BLaER1 (cell line): ENCODE results near the gene NUP35.
"Not testable (repeated sequence)": the region's sequence is repeated elsewhere in the genome, so short reads cannot be mapped to it uniquely, and the experiment has no call there.

Experiments
- H3K27ac ChIP-seq: shearing (Covaris generic); formaldehyde crosslinking; 2 replicates; pipeline ENCODE4 v1.8.1; 2022
- H3K27me3 ChIP-seq: shearing (Covaris generic); formaldehyde crosslinking; 2 replicates; pipeline ENCODE4 v1.8.1; 2022
- H3K36me3 ChIP-seq: shearing (Covaris generic); formaldehyde crosslinking; 2 replicates; pipeline ENCODE4 v1.8.1; 2022
- H3K4me1 ChIP-seq: shearing (Covaris generic); formaldehyde crosslinking; 2 replicates; pipeline ENCODE4 v1.8.1; 2022
- H3K4me2 ChIP-seq: shearing (Covaris generic); formaldehyde crosslinking; 2 replicates; pipeline ENCODE4 v1.8.1; 2022
- H3K4me3 ChIP-seq: shearing (Covaris generic); formaldehyde crosslinking; 2 replicates; pipeline ENCODE4 v1.8.1; 2022
- H3K9ac ChIP-seq: shearing (Covaris generic); formaldehyde crosslinking; 2 replicates; pipeline ENCODE4 v1.8.1; 2022
- H3K9me3 ChIP-seq: shearing (Covaris generic); formaldehyde crosslinking; 2 replicates; pipeline ENCODE4 v1.8.1; 2022
- H4K20me1 ChIP-seq: shearing (Covaris generic); formaldehyde crosslinking; 2 replicates; pipeline ENCODE4 v1.8.1; 2022
- Cebpa-rat ChIP-seq: shearing (Covaris generic); IDR thresholded peaks from 2 replicates; pipeline ENCODE4 v1.8.1; 2022

The NUP35 gene

DNA sequence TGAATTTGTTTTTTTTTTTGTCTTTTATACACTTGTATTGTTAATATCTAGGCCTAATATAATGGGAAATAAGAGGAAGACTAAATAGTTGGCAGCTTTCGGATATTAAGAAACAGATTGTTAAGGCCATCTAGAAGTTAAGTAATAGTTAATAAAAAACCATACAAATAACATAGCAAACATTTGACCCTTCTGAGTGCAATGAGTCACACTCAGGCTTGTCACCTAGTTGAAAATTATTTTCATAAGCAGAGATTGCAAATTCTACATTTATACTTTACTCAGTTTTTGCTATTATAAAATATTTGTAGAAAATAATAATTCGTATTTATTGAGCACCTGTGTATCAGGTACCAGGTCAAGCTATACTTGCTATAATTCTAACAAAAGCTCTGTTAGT, 2.4 kb downstream of the NUP35 start:
- Histone ChIP-seq H3K4me2 (peak overlapping the region; percentile 84; the same call in 1 of the 2 replicates), H3K4me3 (no peak overlapping the region), H3K27me3 (no peaks in the 10 kb centered on the region), H3K4me1 (peaks cover 15% of the 10 kb centered on the region), H3K36me3 (peaks cover 35% of the 10 kb centered on the region), H3K27ac (no peak overlapping the region), H3K9me3 (no peaks in the 10 kb centered on the region), H3K9ac (no peak overlapping the region), H4K20me1 (peaks cover 39% of the 10 kb centered on the region)
- no peak for TF ChIP-seq Cebpa-rat

DNA sequence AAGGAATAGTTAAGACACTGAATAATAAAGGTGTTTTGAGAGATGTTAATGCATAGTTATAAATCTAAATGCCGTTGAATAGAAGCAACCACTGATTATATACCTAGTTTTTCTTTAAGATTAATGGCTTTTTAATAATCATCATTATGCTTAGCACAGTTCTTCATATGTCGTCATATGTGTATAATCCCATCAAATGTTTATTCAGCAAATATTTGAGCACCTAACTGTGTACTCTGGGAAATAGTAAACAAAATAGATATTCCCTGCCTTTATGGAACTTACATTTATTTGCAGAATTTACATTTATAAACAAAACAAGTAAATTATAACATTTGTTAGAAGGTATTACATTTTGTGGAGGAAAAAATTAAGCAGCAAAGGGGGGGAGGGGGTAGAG, 9.8 kb downstream of the NUP35 start:
- peaks cover 82% of the 10 kb centered on the region for H3K36me3 ChIP-seq
- peaks cover 43% of the 10 kb centered on the region for H4K20me1 ChIP-seq
- H3K4me2 ChIP-seq = no peak overlapping the region
- no peaks in the 10 kb centered on the region for H3K27me3 ChIP-seq
- H3K4me1 ChIP-seq = no peaks in the 10 kb centered on the region
- no peak for TF ChIP-seq Cebpa-rat
- no peak overlapping the region for H3K27ac ChIP-seq
- H3K9ac ChIP-seq = no peak overlapping the region
- H3K4me3 ChIP-seq = no peak overlapping the region
- H3K9me3 ChIP-seq = no peaks in the 10 kb centered on the region

DNA sequence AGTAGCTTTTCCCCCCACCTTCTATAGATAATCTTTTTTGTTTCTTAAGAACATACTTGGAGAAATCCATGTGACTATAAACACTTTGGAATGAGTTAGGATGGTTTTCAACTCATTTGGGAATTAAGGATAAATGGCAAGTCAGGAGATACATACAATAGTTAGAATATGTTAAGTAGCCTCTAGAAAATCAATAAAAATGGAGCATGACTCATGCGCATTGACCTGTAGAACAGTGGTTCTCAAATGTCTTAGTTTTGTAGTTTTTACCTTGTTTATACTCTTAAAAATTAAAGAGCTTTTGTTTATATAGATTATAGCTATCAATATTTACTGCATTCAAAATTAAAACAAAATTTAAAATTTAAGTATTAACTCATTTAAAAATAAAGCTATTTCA, 24.7 kb downstream of the NUP35 start:
- no peak for TF ChIP-seq Cebpa-rat
- Histone ChIP-seq H3K4me2 (no peak overlapping the region), H3K27ac (no peak overlapping the region), H3K9me3 (peaks cover 39% of the 10 kb centered on the region), H3K9ac (no peak overlapping the region), H4K20me1 (no peaks in the 10 kb centered on the region), H3K4me1 (no peaks in the 10 kb centered on the region), H3K4me3 (no peak overlapping the region), H3K36me3 (peaks cover 89% of the 10 kb centered on the region), H3K27me3 (no peaks in the 10 kb centered on the region)

DNA sequence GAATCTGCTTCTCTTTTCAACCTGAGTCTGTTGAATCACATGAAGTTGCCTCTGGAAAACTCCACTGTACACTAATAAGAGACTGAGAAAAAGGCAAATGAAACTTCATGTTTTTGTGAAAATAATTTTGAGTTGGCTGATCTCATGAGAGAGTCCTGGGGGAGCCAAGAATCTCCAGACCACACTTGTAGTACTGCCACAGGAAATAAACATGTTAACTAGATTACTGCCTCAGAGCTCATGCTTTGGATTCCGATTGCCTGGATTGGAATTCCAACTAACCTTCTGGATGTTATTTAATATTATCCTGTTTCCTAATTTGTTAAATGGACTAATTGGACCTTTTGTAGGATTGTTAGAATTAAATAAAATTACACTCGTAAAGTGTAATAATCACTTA, 25.2 kb downstream of the NUP35 start:
- no peak overlapping the region for H3K9ac ChIP-seq
- no peak overlapping the region for H3K27ac ChIP-seq
- H3K4me2 ChIP-seq = no peak overlapping the region
- H3K4me3 ChIP-seq = no peak overlapping the region
- peaks cover 89% of the 10 kb centered on the region for H3K36me3 ChIP-seq
- no peak for TF ChIP-seq Cebpa-rat
- no peaks in the 10 kb centered on the region for H4K20me1 ChIP-seq
- H3K9me3 ChIP-seq = peaks cover 37% of the 10 kb centered on the region
- no peaks in the 10 kb centered on the region for H3K4me1 ChIP-seq
- H3K27me3 ChIP-seq = no peaks in the 10 kb centered on the region

DNA sequence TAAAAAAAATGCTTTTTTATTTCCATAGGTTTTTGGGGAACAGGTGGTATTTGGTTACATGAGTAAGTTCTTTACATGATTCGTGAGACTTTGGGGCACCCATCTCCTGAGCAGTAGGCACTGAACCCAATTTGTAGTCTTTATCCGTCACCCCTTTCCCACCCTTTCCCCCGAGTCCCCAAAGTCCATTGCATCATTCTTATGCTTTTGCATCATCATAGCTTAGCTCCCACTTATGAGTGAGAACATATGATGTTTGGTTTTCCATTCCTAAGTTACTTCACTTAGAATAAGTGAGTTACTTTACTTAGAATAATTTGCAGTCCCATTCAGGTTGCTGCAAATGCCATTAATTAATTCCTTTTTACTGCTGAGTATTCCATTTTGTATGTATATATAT, 28.0 kb downstream of the NUP35 start:
- Histone ChIP-seq H3K9me3 (peaks cover 21% of the 10 kb centered on the region), H3K36me3 (peaks cover 81% of the 10 kb centered on the region)
- H3K9ac ChIP-seq = not testable (repeated sequence)

DNA sequence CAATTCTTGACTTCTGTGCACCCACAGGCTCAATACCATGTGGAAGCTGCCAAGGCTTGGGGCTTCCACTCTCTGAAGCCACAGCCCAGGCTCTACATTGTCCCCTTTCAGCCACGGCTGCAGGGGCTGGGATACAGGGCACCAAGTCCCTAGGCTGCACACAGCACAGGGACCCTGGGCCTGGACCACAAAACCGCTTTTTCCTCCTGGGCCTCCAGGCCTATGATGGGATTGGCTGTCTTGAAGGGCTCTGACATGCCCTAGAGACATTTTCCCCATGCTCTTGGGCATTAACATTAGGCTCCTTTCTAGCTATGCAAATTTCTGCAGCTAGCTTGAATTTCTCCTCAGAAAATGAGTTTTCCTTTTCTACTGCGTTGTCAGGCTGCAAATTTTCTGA, 29.7 kb downstream of the NUP35 start:
- Histone ChIP-seq H3K9me3 (peaks cover 21% of the 10 kb centered on the region), H3K4me3 (no peak overlapping the region), H4K20me1 (no peaks in the 10 kb centered on the region), H3K9ac (no peak overlapping the region), H3K4me2 (no peak overlapping the region), H3K27ac (no peak overlapping the region), H3K27me3 (no peaks in the 10 kb centered on the region), H3K36me3 (peaks cover 76% of the 10 kb centered on the region), H3K4me1 (no peaks in the 10 kb centered on the region)
- TF ChIP-seq Cebpa-rat = no peak

More for the DNA sequence above, 28.0 kb downstream of the NUP35 start:
- H3K4me2 ChIP-seq, H4K20me1 ChIP-seq, H3K4me1 ChIP-seq, H3K27ac ChIP-seq, H3K4me3 ChIP-seq, H3K27me3 ChIP-seq: not testable (repeated sequence)

DNA sequence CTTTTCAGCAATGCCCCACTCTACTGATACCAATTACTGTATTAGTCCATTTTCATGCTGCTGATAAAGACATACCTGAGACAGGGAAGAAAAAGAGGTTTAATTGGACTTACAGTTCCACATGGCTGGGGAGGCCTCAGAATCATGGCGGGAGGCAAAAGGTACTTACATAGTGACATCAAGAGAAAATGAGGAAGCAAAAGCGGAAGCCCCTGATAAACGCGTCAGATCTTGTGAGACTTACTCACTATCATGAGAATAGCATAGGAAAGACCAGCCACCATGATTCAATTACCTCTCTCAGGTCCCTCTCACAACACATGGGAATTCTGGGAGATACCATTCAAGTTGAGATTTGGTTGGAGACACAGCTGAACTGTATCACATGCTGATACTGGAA, 30.5 kb downstream of the NUP35 start:
- not testable (repeated sequence) for H3K4me3 ChIP-seq, H3K4me1 ChIP-seq, H3K27ac ChIP-seq, H3K9ac ChIP-seq, H3K4me2 ChIP-seq, H4K20me1 ChIP-seq, H3K27me3 ChIP-seq
- peaks cover 78% of the 10 kb centered on the region for H3K36me3 ChIP-seq
- H3K9me3 ChIP-seq = peaks cover 21% of the 10 kb centered on the region

DNA sequence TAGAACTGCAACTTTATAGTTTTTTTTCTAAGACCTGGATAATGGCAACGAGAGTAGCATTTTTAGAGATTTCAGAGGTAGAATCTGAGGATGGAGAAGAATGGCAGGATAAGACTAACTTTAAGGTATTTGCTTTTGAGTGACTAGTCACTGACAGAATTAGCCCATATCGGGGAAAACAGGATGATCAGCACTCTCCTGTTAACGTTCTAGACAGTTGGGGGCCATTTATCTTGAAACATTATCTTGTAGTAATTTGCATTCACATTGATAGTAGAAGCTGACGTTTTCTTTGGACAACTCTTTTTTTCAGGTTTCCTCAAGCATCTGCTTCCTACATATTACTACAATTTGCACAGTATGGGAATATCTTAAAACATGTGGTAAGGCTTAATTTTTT, 32.9 kb downstream of the NUP35 start:
- Histone ChIP-seq H4K20me1 (no peaks in the 10 kb centered on the region), H3K27ac (no peak overlapping the region), H3K9ac (no peak overlapping the region), H3K4me3 (no peak overlapping the region), H3K4me2 (no peak overlapping the region), H3K4me1 (no peaks in the 10 kb centered on the region), H3K36me3 (peaks cover 79% of the 10 kb centered on the region), H3K27me3 (no peaks in the 10 kb centered on the region), H3K9me3 (peaks cover 21% of the 10 kb centered on the region)
- TF ChIP-seq Cebpa-rat = no peak

DNA sequence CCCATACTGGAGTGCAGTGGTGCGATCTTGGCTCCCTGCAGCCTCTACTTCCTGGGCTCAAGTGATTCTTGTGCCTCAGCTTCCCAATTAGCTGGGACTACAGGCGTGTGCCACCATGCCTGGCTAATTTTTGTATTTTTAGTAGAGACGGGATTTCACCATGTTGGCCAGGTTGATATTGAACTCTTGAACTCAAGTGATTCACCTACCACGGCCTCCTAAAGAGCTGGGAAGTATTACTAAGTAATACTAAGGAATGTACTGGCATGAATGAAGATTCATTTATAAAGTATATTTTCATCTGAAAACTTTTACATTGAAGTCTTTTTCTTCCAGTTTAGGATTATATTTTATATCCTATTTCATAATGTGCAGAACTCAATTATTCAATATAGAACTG, 38.1 kb downstream of the NUP35 start:
- Histone ChIP-seq H3K4me3 (no peak overlapping the region), H3K9me3 (no peaks in the 10 kb centered on the region; the same call in 1 of the 2 replicates), H4K20me1 (no peaks in the 10 kb centered on the region), H3K36me3 (peaks cover 79% of the 10 kb centered on the region), H3K9ac (no peak overlapping the region), H3K27ac (no peak overlapping the region), H3K4me2 (no peak overlapping the region), H3K4me1 (no peaks in the 10 kb centered on the region), H3K27me3 (no peaks in the 10 kb centered on the region)
- TF ChIP-seq Cebpa-rat = no peak

DNA sequence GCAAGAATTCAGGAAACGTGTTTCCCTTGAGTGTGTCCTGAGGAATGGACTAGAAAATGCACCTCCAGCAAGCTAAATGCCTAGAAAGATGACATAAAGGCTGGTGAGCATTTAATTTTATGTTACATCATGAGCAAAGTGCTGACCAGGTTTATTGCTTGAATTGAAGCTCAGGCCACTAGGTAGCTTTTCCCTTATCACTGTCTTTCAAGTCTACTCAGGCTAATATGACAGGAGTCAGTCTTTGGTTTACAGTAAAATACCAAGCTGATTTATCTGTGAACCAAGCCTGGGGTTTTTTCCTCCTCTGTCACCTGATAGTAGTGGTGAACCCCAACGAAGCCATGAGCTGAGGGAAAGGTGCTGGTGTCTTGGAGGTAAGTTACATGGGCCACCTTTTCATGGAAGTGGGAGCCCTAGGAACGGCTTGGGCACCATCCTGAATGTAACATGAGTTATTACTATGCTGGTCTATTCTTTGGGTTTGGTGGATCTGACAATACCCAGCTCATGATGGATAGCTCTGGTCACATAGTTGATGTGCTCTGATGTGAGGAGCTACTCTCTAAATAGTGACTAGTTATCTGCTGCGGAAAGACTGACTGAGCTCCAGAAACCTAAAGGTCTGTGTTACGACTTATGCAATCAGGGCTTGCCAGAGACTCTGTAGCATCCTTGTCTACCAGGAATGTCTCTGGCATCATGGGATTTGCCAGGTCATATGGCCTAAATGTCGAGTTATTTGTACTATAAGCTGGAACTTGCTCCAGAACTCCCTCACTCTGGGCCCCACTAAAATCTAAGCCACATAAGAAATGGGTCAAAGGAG, 39.8 kb downstream of the NUP35 start:
- H3K27me3 ChIP-seq = no peaks in the 10 kb centered on the region
- no peak for TF ChIP-seq Cebpa-rat
- H3K4me2 ChIP-seq = no peak overlapping the region
- no peak overlapping the region for H3K4me3 ChIP-seq
- H4K20me1 ChIP-seq = no peaks in the 10 kb centered on the region
- H3K9me3 ChIP-seq = peaks cover 4% of the 10 kb centered on the region
- no peaks in the 10 kb centered on the region for H3K4me1 ChIP-seq
- H3K27ac ChIP-seq = no peak overlapping the region
- H3K36me3 ChIP-seq = peaks cover 76% of the 10 kb centered on the region
- H3K9ac ChIP-seq = no peak overlapping the region

DNA sequence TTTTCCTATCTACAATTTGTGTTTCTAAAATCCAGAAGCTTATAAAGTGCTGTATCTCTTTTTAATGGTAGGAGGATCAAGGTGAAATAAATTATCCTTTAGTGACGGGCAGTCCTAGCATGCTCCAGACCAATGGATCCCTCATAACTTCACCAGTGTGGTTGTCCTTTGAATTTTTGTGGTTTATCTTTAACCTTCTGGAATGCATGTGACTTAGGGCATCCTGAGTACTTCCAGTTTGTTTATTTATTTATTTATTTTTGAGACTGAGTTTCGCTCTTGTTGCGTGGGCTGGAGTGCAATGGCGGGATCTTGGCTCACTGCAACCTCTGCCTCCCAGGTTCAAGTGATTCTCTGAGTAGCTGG, 40.4 kb downstream of the NUP35 start:
- no peaks in the 10 kb centered on the region for H4K20me1 ChIP-seq

More for the DNA sequence above, 40.4 kb downstream of the NUP35 start:
- TF ChIP-seq Cebpa-rat = no peak
- no peak overlapping the region for H3K27ac ChIP-seq
- H3K4me1 ChIP-seq = no peaks in the 10 kb centered on the region
- H3K27me3 ChIP-seq = no peaks in the 10 kb centered on the region
- H3K4me3 ChIP-seq = no peak overlapping the region
- H3K9me3 ChIP-seq = peaks cover 4% of the 10 kb centered on the region
- no peak overlapping the region for H3K4me2 ChIP-seq
- H3K9ac ChIP-seq = no peak overlapping the region
- peaks cover 75% of the 10 kb centered on the region for H3K36me3 ChIP-seq
